ENCODE results near the gene MBD3.
A peak's percentile ranks its signal among the peaks of the same experiment; 100 is the strongest.

MBD3 gene

GRCh38 chr19:1579222-1579621, 13.4 kb downstream of the MBD3 start (continued):
- no peak for TF ChIP-seq ZNF843 (tag by site-specific recombination; IDR thresholded peaks at IDR 0.05)
- TF ChIP-seq PRDM4 (tag by site-specific recombination; IDR thresholded peaks at IDR 0.05) = no peak

- CTCF ChIA-PET = no interaction called here
- POLR2A ChIA-PET = interaction anchor here (1.5 kb wide), 1 partner anchor 9 kb away, joined by 5 read pairs; no protein-coding TSS in a partner anchor
- peaks cover 22 to 61% of the 10 kb centered on the region in 2 experiments for H3K36me3 ChIP-seq (ENCODE audit: control insufficient read depth in 2 of 2, insufficient read depth in 1 of 2, low read length in 2 of 2)
Observed at GRCh38 chr19:1577929-1578618, 14.6 kb downstream of the MBD3 start.

GRCh38 chr19:1577090-1577928, 15.4 kb downstream of the MBD3 start:
- peaks cover 17 to 56% of the 10 kb centered on the region in 2 experiments for H3K36me3 ChIP-seq (ENCODE audit: control insufficient read depth in 2 of 2, insufficient read depth in 1 of 2, low read length in 2 of 2)
- CTCF ChIA-PET = interaction anchor here (0.8 kb wide), 1 partner anchor 28 kb away, joined by 3 read pairs; the partner anchor contains the start of gene UQCR11
- no peak overlapping the region for H3K27ac ChIP-seq (ENCODE audit: extremely low read depth, low read depth, low read length)
- no peak overlapping the region for H3K4me3 ChIP-seq (ENCODE audit: low read depth, low read length)
- TF ChIP-seq ZNF239 (tag by site-specific recombination; IDR thresholded peaks at IDR 0.05) (no peak), HIC1 (tag by site-specific recombination; IDR thresholded peaks at IDR 0.05) (peak; percentile 52), ZBTB49 (tag by site-specific recombination; IDR thresholded peaks at IDR 0.05; ENCODE audit: low read depth) (no peak)
- H3K9me3 ChIP-seq (ENCODE audit: control insufficient read depth, insufficient read depth, low read depth, low read length) = no peaks in the 10 kb centered on the region
- no peaks in the 10 kb centered on the region for H3K4me1 ChIP-seq (ENCODE audit: control insufficient read depth, insufficient read depth, low read length)
- POLR2A ChIA-PET = no interaction called here

More at GRCh38 chr19:1577929-1578618, 14.6 kb downstream of the MBD3 start:
- H3K4me3 ChIP-seq (ENCODE audit: low read depth, low read length) = no peak overlapping the region
- H3K27ac ChIP-seq (ENCODE audit: extremely low read depth, low read depth, low read length) = no peak overlapping the region
- no peak for TF ChIP-seq ZNF433 (tag by site-specific recombination; IDR thresholded peaks at IDR 0.05; ENCODE audit: low read depth)
- no peak for TF ChIP-seq MYNN (tag by site-specific recombination; IDR thresholded peaks at IDR 0.05; ENCODE audit: borderline replicate concordance)
- no peak for TF ChIP-seq PRDM1 (tag by site-specific recombination; IDR thresholded peaks at IDR 0.05)
- TF ChIP-seq ZNF514 (tag by site-specific recombination; IDR thresholded peaks at IDR 0.05) = no peak
- TF ChIP-seq ZNF677 (tag by site-specific recombination; IDR thresholded peaks at IDR 0.05) = no peak
- TF ChIP-seq ZNF324 (tag by site-specific recombination; IDR thresholded peaks at IDR 0.05) = no peak
- TF ChIP-seq SP2 (tag by site-specific recombination; IDR thresholded peaks at IDR 0.05) = 0 out of 2 replicates have a peak, but pooled peaks have one; percentile 9
- TF ChIP-seq ZNF692 (tag by site-specific recombination; IDR thresholded peaks at IDR 0.05) = no peak
- TF ChIP-seq ZNF391 (tag by site-specific recombination; IDR thresholded peaks at IDR 0.05; ENCODE audit: borderline replicate concordance, low read depth) = no peak
- peak; percentile 37; the same call in 1 of the 2 replicates for TF ChIP-seq IKZF3 (tag by site-specific recombination; IDR thresholded peaks at IDR 0.05)
- TF ChIP-seq GLIS1 (tag by site-specific recombination; IDR thresholded peaks at IDR 0.05) = no peak
- peak; percentile 84 for TF ChIP-seq ZNF513 (tag by site-specific recombination; IDR thresholded peaks at IDR 0.05)
- no peak for TF ChIP-seq ZNF157 (tag by site-specific recombination; IDR thresholded peaks at IDR 0.05)
- no peaks in the 10 kb centered on the region for H3K9me3 ChIP-seq (ENCODE audit: control insufficient read depth, insufficient read depth, low read depth, low read length)
- no peaks in the 10 kb centered on the region for H3K4me1 ChIP-seq (ENCODE audit: control insufficient read depth, insufficient read depth, low read length)

Measured in HEK293 (cell line).